ENCODE results near the gene CCDC80. TPM values are rescaled to one million over a fixed set of nuclear protein-coding genes. Genes with fewer than 3 reads are reported as not detected.

CCDC80 gene
- total RNA-seq, 1 donor from 2014 or later = 3.7 TPM

DNA sequence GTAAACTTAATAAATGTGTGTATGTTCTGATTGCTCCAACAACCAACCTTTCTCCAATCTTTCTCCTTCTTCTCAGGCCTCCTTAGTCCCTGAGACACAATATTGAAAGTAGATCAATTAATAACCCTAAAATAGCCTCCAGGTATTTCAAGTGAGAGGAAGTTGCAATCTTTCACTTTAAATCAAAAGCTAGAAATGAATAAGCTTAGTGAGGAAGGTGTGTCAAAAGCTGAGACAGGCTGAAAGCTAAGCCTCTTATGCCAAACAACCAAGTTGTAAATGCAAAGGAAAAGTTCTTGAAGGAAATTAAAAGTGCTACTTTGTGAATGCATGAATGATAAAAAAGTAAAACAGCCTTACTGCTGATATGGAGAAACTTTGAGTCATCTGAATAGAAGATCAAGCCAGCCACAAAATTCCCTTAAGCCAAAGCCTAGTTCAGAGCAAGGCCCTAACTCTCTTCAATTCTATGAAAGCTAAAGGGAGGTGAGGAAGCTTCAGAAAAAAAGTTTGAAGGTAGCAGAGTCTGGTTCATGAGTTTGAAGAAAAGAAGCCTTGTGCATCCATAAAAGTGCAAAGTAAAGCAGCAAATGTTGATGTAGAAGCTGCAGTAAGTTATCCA is 38.6 kb downstream of the CCDC80 start:
- peaks cover 18% of the 10 kb centered on the region for H3K4me1 Mint-ChIP-seq (ENCODE audit: unreplicated experiment)
- no peak overlapping the region for H3K27ac Mint-ChIP-seq (ENCODE audit: unreplicated experiment)
- TF ChIP-seq, protein P1, sequence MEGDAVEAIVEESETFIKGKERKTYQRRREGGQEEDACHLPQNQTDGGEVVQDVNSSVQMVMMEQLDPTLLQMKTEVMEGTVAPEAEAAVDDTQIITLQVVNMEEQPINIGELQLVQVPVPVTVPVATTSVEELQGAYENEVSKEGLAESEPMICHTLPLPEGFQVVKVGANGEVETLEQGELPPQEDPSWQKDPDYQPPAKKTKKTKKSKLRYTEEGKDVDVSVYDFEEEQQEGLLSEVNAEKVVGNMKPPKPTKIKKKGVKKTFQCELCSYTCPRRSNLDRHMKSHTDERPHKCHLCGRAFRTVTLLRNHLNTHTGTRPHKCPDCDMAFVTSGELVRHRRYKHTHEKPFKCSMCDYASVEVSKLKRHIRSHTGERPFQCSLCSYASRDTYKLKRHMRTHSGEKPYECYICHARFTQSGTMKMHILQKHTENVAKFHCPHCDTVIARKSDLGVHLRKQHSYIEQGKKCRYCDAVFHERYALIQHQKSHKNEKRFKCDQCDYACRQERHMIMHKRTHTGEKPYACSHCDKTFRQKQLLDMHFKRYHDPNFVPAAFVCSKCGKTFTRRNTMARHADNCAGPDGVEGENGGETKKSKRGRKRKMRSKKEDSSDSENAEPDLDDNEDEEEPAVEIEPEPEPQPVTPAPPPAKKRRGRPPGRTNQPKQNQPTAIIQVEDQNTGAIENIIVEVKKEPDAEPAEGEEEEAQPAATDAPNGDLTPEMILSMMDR (IDR thresholded peaks at IDR 0.05; ENCODE audit: unreplicated experiment) = no peak
- H3K9me3 Mint-ChIP-seq (ENCODE audit: unreplicated experiment) = no peaks in the 10 kb centered on the region
- H3K4me3 Mint-ChIP-seq (ENCODE audit: unreplicated experiment) = no peak overlapping the region
- peaks cover 2% of the 10 kb centered on the region for H3K27me3 Mint-ChIP-seq (ENCODE audit: unreplicated experiment)
- DNase-seq (ENCODE audit: low spot score) = no peak
- no peaks in the 10 kb centered on the region for H3K36me3 Mint-ChIP-seq (ENCODE audit: low read depth, unreplicated experiment)

DNA sequence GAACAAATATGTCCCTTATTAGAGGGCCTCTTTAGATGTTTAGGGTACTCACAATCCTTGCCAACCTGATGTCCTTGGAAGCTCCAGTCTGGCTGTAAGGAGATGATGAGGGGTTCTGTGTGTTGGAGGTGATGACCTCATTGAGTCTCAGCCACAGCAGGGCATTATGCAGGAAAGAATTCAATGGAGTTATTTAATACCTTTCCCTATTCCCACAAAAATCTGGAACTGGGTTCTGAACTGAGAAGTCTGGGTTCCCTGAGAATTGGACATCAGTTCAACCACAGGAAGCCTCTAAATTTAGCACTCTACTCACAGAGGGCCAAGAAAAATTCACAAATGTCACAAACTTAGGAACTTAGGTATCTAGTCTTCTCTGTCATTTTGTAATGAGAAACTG is 42.2 kb downstream of the CCDC80 start:
- no peak overlapping the region for H3K27ac Mint-ChIP-seq (ENCODE audit: unreplicated experiment)
- no peaks in the 10 kb centered on the region for H3K27me3 Mint-ChIP-seq (ENCODE audit: unreplicated experiment)
- H3K9me3 Mint-ChIP-seq (ENCODE audit: unreplicated experiment) = no peaks in the 10 kb centered on the region
- no peaks in the 10 kb centered on the region for H3K36me3 Mint-ChIP-seq (ENCODE audit: low read depth, unreplicated experiment)
- no peak for DNase-seq (ENCODE audit: low spot score)
- no peak overlapping the region for H3K4me3 Mint-ChIP-seq (ENCODE audit: unreplicated experiment)
- TF ChIP-seq, protein P1 (IDR thresholded peaks at IDR 0.05; ENCODE audit: unreplicated experiment) = no peak
- H3K4me1 Mint-ChIP-seq (ENCODE audit: unreplicated experiment) = peaks cover 5% of the 10 kb centered on the region

DNA sequence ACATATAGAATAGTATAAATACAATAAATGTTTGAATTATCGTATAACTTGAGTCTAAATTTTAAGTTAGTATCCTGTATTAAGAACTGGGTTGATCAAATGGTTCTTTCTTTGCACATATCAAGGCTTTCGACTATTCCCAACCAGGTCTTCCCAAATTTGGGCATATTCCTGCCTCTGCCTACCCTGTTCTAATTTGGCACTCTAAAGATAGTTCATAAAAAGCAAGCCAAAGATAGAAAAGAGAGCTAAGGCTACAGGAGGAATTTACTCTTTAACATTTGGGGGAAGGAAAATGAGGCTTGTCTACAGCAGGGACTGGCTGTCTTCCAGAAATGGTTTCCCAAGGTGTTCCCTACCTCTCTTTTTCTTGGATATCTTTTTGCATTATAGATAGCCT is 43.0 kb downstream of the CCDC80 start:
- Mint-ChIP-seq H3K36me3 (ENCODE audit: low read depth, unreplicated experiment) (no peaks in the 10 kb centered on the region), H3K27me3 (ENCODE audit: unreplicated experiment) (no peaks in the 10 kb centered on the region), H3K27ac (ENCODE audit: unreplicated experiment) (no peak overlapping the region), H3K4me1 (ENCODE audit: unreplicated experiment) (peaks cover 6% of the 10 kb centered on the region), H3K9me3 (ENCODE audit: unreplicated experiment) (no peaks in the 10 kb centered on the region), H3K4me3 (ENCODE audit: unreplicated experiment) (no peak overlapping the region)
- TF ChIP-seq, protein P1 (IDR thresholded peaks at IDR 0.05; ENCODE audit: unreplicated experiment) = no peak
- DNase-seq (ENCODE audit: low spot score) = no peak

DNA sequence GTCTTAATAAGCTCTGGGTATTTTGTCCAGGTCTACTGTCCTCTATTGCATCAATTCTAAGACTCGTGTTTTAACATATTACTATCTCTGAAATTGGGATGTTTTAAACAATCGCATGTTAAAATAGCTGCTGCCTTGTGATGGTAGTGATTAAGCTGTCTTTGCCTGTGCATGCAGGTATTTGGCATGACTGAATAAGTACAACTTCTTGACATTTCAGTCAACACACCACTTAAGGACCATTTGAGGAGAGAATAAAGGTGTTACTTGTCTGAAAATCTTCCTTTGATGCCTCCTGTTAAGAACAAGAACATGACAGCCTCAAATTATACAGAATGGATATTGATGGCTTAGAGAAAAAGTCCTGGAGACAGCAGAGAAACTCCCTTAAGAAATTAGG is 46.1 kb downstream of the CCDC80 start:
- Mint-ChIP-seq H3K27ac (ENCODE audit: unreplicated experiment) (no peak overlapping the region), H3K27me3 (ENCODE audit: unreplicated experiment) (peaks cover 2% of the 10 kb centered on the region), H3K4me3 (ENCODE audit: unreplicated experiment) (no peak overlapping the region)

DNA sequence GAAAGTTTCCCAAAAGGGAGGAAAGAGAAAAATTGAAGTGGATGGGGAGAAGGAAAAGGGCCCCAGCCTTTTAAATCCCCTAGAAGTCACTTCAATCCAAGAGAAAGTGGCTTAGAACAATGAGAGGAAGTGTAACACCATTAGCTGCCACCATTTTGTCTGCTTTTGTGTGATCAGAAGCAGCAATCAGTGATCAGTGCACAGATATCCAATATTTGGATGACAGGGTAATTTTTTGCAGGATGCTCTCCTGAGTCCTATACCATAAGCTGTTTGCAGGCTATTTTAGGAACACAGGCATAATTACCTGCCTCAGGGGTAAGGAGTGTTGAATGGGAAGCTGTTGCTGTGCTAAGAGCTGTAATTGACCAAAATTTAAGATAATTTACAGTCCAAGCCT is 47.7 kb downstream of the CCDC80 start:
- H3K36me3 Mint-ChIP-seq (ENCODE audit: low read depth, unreplicated experiment) = peaks cover 3% of the 10 kb centered on the region
- H3K4me1 Mint-ChIP-seq (ENCODE audit: unreplicated experiment) = peaks cover 15% of the 10 kb centered on the region
- peak overlapping the region; percentile 91 for H3K27ac Mint-ChIP-seq (ENCODE audit: unreplicated experiment)
- no peak for DNase-seq (ENCODE audit: low spot score)
- no peak overlapping the region for H3K4me3 Mint-ChIP-seq (ENCODE audit: unreplicated experiment)
- H3K27me3 Mint-ChIP-seq (ENCODE audit: unreplicated experiment) = peaks cover 2% of the 10 kb centered on the region
- TF ChIP-seq, protein P1 (IDR thresholded peaks at IDR 0.05; ENCODE audit: unreplicated experiment) = no peak
- H3K9me3 Mint-ChIP-seq (ENCODE audit: unreplicated experiment) = no peaks in the 10 kb centered on the region

More for the DNA sequence above, 46.1 kb downstream of the CCDC80 start:
- H3K9me3 Mint-ChIP-seq (ENCODE audit: unreplicated experiment) = no peaks in the 10 kb centered on the region
- no peak for DNase-seq (ENCODE audit: low spot score)
- H3K36me3 Mint-ChIP-seq (ENCODE audit: low read depth, unreplicated experiment) = peaks cover 2% of the 10 kb centered on the region
- TF ChIP-seq, protein P1 (IDR thresholded peaks at IDR 0.05; ENCODE audit: unreplicated experiment) = no peak
- H3K4me1 Mint-ChIP-seq (ENCODE audit: unreplicated experiment) = peaks cover 15% of the 10 kb centered on the region
